ENCODE data around the gene PLA2G4A.

GRCh38 chr1:186983327-186983726 is 154.6 kb downstream of the PLA2G4A start:
- TF ChIP-seq POLR2AphosphoS5 (IDR thresholded peaks at IDR 0.05; ENCODE audit: low read depth, low read length) (no peak), TAF1 (IDR thresholded peaks at IDR 0.05; ENCODE audit: borderline replicate concordance, low read depth, low read length) (no peak), POLR2A (IDR thresholded peaks at IDR 0.05; ENCODE audit: low read depth, low read length) (no peak)
